Measurements from ENCODE around the gene PAQR8. TPM values are rescaled to one million over a fixed set of nuclear protein-coding genes. Genes with fewer than 3 reads are reported as not detected.

Gene PAQR8
- total RNA-seq, 1 donor from 2014 or later = 7.5 TPM

DNA sequence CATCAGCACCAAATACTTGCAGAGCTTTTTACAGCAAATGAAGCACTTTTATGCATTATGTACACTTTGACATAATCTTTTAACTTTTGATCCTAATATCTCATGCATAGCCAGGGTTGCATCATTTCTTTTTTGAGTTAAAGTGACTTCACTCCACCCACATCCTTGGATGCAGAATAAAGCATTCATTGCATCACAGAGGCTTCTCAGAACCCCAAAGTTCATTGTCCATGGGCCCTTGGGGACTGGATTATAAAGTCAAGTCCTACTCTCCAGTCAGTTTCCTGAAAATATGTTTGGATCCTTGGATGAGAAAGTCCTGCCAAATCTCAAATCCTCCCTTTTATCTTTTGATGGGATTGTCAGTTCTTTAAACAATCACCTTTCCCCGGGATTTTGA is 47.5 kb downstream of the PAQR8 start:
- DNase-seq (ENCODE audit: low spot score) = no peak
- Mint-ChIP-seq H3K27ac (ENCODE audit: unreplicated experiment) (no peak overlapping the region), H3K9me3 (ENCODE audit: unreplicated experiment) (no peaks in the 10 kb centered on the region), H3K27me3 (ENCODE audit: unreplicated experiment) (peaks cover 8% of the 10 kb centered on the region), H3K4me1 (ENCODE audit: unreplicated experiment) (no peaks in the 10 kb centered on the region), H3K36me3 (ENCODE audit: low read depth, unreplicated experiment) (no peaks in the 10 kb centered on the region), H3K4me3 (ENCODE audit: unreplicated experiment) (no peak overlapping the region)
- no peak for TF ChIP-seq CTCF (IDR thresholded peaks at IDR 0.05; ENCODE audit: unreplicated experiment)

DNA sequence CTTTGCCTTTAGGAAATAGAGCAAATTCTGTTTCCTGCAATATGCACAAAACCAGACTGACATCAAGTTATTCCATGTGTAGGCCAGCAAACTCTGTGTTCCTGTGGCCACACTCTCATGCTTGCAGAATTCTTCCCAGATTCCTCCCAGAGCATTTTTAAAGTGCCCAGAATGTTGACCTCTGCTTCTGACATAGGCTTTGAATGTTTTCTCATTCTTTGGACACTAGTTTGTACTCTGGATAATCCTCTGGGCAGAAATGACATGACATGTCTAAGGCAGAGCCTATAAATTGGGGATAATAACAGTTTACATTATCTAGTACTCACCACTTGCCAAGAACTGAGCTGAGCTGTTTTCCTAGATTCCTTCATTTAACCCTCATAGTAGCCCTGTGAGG is 49.0 kb downstream of the PAQR8 start:
- peaks cover 8% of the 10 kb centered on the region for H3K27me3 Mint-ChIP-seq (ENCODE audit: unreplicated experiment)
- H3K36me3 Mint-ChIP-seq (ENCODE audit: low read depth, unreplicated experiment) = no peaks in the 10 kb centered on the region
- no peak for DNase-seq (ENCODE audit: low spot score)
- H3K4me3 Mint-ChIP-seq (ENCODE audit: unreplicated experiment) = no peak overlapping the region
- no peak overlapping the region for H3K27ac Mint-ChIP-seq (ENCODE audit: unreplicated experiment)
- no peak for TF ChIP-seq CTCF (IDR thresholded peaks at IDR 0.05; ENCODE audit: unreplicated experiment)
- H3K4me1 Mint-ChIP-seq (ENCODE audit: unreplicated experiment) = no peaks in the 10 kb centered on the region
- H3K9me3 Mint-ChIP-seq (ENCODE audit: unreplicated experiment) = no peaks in the 10 kb centered on the region

DNA sequence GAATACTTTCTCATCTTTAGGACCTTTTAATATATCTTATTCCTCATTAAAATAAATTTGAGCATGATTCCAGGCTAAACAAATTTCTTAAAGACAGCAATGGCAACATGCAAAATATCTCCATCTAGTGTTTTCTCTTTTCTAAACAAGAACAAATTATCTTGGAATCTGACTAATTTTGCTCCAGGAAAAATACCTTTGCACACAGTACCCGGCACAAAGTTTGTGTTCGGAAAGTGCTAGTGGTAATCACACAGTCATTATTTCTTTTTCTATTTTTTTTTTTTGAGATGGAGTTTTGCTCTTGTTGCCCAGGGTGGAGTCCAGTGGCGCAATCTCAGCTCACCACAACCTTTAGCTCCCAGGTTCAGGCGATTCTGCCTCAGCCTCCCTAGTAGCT is 50.0 kb downstream of the PAQR8 start:
- Mint-ChIP-seq H3K27ac (ENCODE audit: unreplicated experiment) (no peak overlapping the region), H3K4me3 (ENCODE audit: unreplicated experiment) (no peak overlapping the region), H3K36me3 (ENCODE audit: low read depth, unreplicated experiment) (no peaks in the 10 kb centered on the region), H3K27me3 (ENCODE audit: unreplicated experiment) (peaks cover 8% of the 10 kb centered on the region), H3K4me1 (ENCODE audit: unreplicated experiment) (no peaks in the 10 kb centered on the region), H3K9me3 (ENCODE audit: unreplicated experiment) (no peaks in the 10 kb centered on the region)
- DNase-seq (ENCODE audit: low spot score) = no peak
- TF ChIP-seq CTCF (IDR thresholded peaks at IDR 0.05; ENCODE audit: unreplicated experiment) = no peak

GRCh38 chr6:52415333-52415732 is 53.4 kb downstream of the PAQR8 start:
- Mint-ChIP-seq H3K27ac (ENCODE audit: unreplicated experiment) (no peak overlapping the region), H3K4me1 (ENCODE audit: unreplicated experiment) (peaks cover 17% of the 10 kb centered on the region)

More at GRCh38 chr6:52415333-52415732, 53.4 kb downstream of the PAQR8 start:
- peaks cover 16% of the 10 kb centered on the region for H3K27me3 Mint-ChIP-seq (ENCODE audit: unreplicated experiment)
- TF ChIP-seq CTCF (IDR thresholded peaks at IDR 0.05; ENCODE audit: unreplicated experiment) = no peak
- no peaks in the 10 kb centered on the region for H3K9me3 Mint-ChIP-seq (ENCODE audit: unreplicated experiment)
- DNase-seq (ENCODE audit: low spot score) = no peak
- no peak overlapping the region for H3K4me3 Mint-ChIP-seq (ENCODE audit: unreplicated experiment)
- peaks cover 5% of the 10 kb centered on the region for H3K36me3 Mint-ChIP-seq (ENCODE audit: low read depth, unreplicated experiment)

Measured in endothelial cell (in vitro differentiated cells).